ENCODE measurements around the gene TTN.

Gene TTN

DNA sequence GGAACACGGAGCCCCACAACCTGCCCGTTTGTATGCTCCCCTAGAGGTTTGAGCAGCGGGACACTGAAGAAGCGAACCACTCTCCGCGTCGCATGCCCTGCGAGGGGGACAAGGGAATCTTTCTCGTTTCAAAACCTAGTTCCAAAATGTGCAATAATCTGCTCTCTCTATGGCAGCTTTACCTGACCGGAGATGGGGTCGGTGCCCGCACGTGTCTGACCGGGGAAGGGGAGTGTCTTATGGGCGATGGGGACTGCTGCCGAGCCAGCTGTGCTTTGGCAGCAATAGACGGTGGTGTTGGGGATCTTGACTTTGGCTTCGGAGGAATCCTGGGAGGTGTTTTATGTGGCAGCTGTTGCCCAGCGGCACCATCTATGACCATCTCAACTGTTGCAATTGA lies 7.9 kb downstream of the TTN start:
- TF ChIP-seq ISL1 (CRISPR knock-in tag; IDR thresholded peaks at IDR 0.05) = no peak
- no peak for ATAC-seq

DNA sequence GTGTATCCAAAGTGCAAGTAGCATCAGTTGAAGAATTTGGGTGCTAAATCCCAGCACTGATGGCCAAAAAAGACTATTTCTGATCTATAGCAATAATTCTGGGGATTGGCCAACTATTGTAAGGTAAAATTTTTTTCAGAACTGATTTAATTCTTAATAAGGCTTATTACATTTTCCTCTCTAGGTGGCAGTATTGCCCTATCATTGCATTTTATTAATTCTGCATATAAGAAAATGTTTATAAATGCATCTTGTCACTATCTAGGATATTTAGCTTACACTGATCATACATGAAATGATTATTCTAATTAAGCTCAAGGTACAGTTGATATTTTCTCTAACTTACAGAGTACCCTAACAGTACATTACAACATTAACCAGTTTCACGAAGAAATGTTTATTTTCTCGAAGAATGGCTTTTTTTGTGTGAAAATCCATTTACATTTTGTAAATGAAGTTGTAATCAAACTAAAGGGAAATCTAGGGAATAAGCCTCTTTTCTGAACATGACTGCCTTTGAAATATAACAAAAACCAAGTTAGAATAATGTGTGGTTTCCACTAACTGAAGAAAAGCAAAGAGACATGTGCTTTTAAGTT lies 11.0 kb downstream of the TTN start:
- no peak for TF ChIP-seq ZFP30 (CRISPR knock-in tag; IDR thresholded peaks at IDR 0.05)
- no peak for TF ChIP-seq ZFP3 (CRISPR knock-in tag; IDR thresholded peaks at IDR 0.05)
- TF ChIP-seq, protein P1, sequence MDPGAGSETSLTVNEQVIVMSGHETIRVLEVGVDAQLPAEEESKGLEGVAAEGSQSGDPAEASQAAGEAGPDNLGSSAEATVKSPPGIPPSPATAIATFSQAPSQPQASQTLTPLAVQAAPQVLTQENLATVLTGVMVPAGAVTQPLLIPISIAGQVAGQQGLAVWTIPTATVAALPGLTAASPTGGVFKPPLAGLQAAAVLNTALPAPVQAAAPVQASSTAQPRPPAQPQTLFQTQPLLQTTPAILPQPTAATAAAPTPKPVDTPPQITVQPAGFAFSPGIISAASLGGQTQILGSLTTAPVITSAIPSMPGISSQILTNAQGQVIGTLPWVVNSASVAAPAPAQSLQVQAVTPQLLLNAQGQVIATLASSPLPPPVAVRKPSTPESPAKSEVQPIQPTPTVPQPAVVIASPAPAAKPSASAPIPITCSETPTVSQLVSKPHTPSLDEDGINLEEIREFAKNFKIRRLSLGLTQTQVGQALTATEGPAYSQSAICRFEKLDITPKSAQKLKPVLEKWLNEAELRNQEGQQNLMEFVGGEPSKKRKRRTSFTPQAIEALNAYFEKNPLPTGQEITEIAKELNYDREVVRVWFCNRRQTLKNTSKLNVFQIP (CRISPR knock-in tag; IDR thresholded peaks at IDR 0.05; ENCODE audit: borderline replicate concordance, low read depth) = no peak
- TF ChIP-seq, protein P2, sequence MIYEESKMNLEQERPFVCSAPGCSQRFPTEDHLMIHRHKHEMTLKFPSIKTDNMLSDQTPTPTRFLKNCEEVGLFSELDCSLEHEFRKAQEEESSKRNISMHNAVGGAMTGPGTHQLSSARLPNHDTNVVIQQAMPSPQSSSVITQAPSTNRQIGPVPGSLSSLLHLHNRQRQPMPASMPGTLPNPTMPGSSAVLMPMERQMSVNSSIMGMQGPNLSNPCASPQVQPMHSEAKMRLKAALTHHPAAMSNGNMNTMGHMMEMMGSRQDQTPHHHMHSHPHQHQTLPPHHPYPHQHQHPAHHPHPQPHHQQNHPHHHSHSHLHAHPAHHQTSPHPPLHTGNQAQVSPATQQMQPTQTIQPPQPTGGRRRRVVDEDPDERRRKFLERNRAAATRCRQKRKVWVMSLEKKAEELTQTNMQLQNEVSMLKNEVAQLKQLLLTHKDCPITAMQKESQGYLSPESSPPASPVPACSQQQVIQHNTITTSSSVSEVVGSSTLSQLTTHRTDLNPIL (CRISPR knock-in tag; IDR thresholded peaks at IDR 0.05; ENCODE audit: low read depth) = no peak
- TF ChIP-seq, protein P3, sequence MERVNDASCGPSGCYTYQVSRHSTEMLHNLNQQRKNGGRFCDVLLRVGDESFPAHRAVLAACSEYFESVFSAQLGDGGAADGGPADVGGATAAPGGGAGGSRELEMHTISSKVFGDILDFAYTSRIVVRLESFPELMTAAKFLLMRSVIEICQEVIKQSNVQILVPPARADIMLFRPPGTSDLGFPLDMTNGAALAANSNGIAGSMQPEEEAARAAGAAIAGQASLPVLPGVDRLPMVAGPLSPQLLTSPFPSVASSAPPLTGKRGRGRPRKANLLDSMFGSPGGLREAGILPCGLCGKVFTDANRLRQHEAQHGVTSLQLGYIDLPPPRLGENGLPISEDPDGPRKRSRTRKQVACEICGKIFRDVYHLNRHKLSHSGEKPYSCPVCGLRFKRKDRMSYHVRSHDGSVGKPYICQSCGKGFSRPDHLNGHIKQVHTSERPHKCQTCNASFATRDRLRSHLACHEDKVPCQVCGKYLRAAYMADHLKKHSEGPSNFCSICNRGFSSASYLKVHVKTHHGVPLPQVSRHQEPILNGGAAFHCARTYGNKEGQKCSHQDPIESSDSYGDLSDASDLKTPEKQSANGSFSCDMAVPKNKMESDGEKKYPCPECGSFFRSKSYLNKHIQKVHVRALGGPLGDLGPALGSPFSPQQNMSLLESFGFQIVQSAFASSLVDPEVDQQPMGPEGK (CRISPR knock-in tag; IDR thresholded peaks at IDR 0.05; ENCODE audit: borderline replicate concordance) = no peak
- TF ChIP-seq, protein P4, sequence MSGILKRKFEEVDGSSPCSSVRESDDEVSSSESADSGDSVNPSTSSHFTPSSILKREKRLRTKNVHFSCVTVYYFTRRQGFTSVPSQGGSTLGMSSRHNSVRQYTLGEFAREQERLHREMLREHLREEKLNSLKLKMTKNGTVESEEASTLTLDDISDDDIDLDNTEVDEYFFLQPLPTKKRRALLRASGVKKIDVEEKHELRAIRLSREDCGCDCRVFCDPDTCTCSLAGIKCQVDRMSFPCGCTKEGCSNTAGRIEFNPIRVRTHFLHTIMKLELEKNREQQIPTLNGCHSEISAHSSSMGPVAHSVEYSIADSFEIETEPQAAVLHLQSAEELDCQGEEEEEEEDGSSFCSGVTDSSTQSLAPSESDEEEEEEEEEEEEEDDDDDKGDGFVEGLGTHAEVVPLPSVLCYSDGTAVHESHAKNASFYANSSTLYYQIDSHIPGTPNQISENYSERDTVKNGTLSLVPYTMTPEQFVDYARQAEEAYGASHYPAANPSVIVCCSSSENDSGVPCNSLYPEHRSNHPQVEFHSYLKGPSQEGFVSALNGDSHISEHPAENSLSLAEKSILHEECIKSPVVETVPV (CRISPR knock-in tag; IDR thresholded peaks at IDR 0.05) = no peak
- no peak for TF ChIP-seq TOX (CRISPR knock-in tag; IDR thresholded peaks at IDR 0.05; ENCODE audit: borderline replicate concordance)
- TF ChIP-seq SNAI2 (CRISPR knock-in tag; IDR thresholded peaks at IDR 0.05) = no peak
- no peak for TF ChIP-seq ZNF565 (CRISPR knock-in tag; conservative IDR thresholded peaks at IDR 0.05; ENCODE audit: low read depth)
- TF ChIP-seq ZNF70 (CRISPR knock-in tag; IDR thresholded peaks at IDR 0.05) = no peak
- no peak for TF ChIP-seq OSR1 (CRISPR knock-in tag; IDR thresholded peaks at IDR 0.05)
- no peak for TF ChIP-seq ISL1 (CRISPR knock-in tag; IDR thresholded peaks at IDR 0.05)
- no peak for TF ChIP-seq RARB (CRISPR knock-in tag; IDR thresholded peaks at IDR 0.05)
- no peak for TF ChIP-seq ZNF8 (CRISPR knock-in tag; IDR thresholded peaks at IDR 0.05)
- TF ChIP-seq PPARA (CRISPR knock-in tag; IDR thresholded peaks at IDR 0.05; ENCODE audit: borderline replicate concordance) = no peak
- no peak for TF ChIP-seq GLIS3 (CRISPR knock-in tag; IDR thresholded peaks at IDR 0.05)
- no peak for TF ChIP-seq ESRRG (CRISPR knock-in tag; IDR thresholded peaks at IDR 0.05)
- TF ChIP-seq CSDC2 (CRISPR knock-in tag; IDR thresholded peaks at IDR 0.05) = no peak
- TF ChIP-seq BACH2 (CRISPR knock-in tag; IDR thresholded peaks at IDR 0.05; ENCODE audit: borderline replicate concordance) = no peak
- TF ChIP-seq, protein P5, sequence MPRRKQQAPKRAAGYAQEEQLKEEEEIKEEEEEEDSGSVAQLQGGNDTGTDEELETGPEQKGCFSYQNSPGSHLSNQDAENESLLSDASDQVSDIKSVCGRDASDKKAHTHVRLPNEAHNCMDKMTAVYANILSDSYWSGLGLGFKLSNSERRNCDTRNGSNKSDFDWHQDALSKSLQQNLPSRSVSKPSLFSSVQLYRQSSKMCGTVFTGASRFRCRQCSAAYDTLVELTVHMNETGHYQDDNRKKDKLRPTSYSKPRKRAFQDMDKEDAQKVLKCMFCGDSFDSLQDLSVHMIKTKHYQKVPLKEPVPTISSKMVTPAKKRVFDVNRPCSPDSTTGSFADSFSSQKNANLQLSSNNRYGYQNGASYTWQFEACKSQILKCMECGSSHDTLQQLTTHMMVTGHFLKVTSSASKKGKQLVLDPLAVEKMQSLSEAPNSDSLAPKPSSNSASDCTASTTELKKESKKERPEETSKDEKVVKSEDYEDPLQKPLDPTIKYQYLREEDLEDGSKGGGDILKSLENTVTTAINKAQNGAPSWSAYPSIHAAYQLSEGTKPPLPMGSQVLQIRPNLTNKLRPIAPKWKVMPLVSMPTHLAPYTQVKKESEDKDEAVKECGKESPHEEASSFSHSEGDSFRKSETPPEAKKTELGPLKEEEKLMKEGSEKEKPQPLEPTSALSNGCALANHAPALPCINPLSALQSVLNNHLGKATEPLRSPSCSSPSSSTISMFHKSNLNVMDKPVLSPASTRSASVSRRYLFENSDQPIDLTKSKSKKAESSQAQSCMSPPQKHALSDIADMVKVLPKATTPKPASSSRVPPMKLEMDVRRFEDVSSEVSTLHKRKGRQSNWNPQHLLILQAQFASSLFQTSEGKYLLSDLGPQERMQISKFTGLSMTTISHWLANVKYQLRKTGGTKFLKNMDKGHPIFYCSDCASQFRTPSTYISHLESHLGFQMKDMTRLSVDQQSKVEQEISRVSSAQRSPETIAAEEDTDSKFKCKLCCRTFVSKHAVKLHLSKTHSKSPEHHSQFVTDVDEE (CRISPR knock-in tag; IDR thresholded peaks at IDR 0.05) = no peak
- peak; percentile 36; the same call in 1 of the 3 replicates for ATAC-seq

DNA sequence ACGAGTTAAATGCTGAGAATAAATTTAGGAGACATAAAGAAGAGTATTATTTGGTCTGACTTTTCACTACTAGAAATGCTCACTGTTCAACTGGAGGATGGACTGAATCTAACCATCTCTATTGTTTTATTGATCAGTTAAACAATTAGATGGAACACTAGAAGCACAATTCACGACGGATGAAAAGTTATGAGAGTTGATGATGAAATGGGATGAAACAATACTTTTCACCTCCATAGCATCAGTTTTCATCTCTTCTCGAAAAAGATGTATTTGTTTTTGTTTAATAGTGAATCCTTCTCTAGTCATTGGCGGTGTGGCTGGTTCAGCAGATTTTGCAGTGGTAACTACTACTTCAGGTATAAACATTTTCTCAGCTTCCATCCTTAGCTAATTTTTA lies 19.3 kb downstream of the TTN start:
- no peak for ATAC-seq
- TF ChIP-seq, protein P3 (CRISPR knock-in tag; IDR thresholded peaks at IDR 0.05; ENCODE audit: borderline replicate concordance) = no peak

All from SK-N-SH treated with all-trans-retinoic acid at 6 μM for 48 hours (cell line).